Stimulated activated CD8-positive, alpha-beta memory T cell treated with anti-CD3 and anti-CD28 coated beads, Interleukin-12 subunit alpha, Interleukin-12 subunit beta, amount 100 ng/mL, for 1 hour (primary cell): Measurements from ENCODE around the gene CDHR4.
A peak's percentile ranks its signal among the peaks of the same experiment; 100 is the strongest.
"Not testable (repeated sequence)": the region's sequence is repeated elsewhere in the genome, so short reads cannot be mapped to it uniquely, and the experiment has no call there.

ENCODE experiments used
- DNase-seq: peaks from one replicate; pipeline ENCODE4 v3.0.0-alpha.2; 2020; ENCODE audit warnings: low read depth

The CDHR4 gene

GRCh38 chr3:49799761-49800160 lies at the start of gene CDHR4:
TSS of gene CDHR4 (minus strand) at chr3:49799873. CDS start at chr3:49799812, 61 bp downstream.
- no peak for DNase-seq

- DNase-seq, result no peak
Observed at GRCh38 chr3:49845694-49846093, 46.0 kb upstream of the CDHR4 start.

- no peak for DNase-seq
Observed at GRCh38 chr3:49844464-49845183, 45.0 kb upstream of the CDHR4 start.

GRCh38 chr3:49842843-49843517 lies 43.3 kb upstream of the CDHR4 start:
- no peak for DNase-seq

GRCh38 chr3:49841806-49842205 lies 42.1 kb upstream of the CDHR4 start:
- no peak for DNase-seq

- no peak for DNase-seq
Observed at GRCh38 chr3:49841126-49841696, 41.5 kb upstream of the CDHR4 start.

GRCh38 chr3:49840388-49840787 lies 40.7 kb upstream of the CDHR4 start:
- no peak for DNase-seq

GRCh38 chr3:49839193-49839809 lies 39.6 kb upstream of the CDHR4 start:
- DNase-seq, result peak; percentile 77

- DNase-seq, result no peak
Observed at GRCh38 chr3:49831341-49831740, 31.7 kb upstream of the CDHR4 start.

- DNase-seq, result no peak
Observed at GRCh38 chr3:49826016-49826415, 26.3 kb upstream of the CDHR4 start.

GRCh38 chr3:49823131-49823530 lies 23.5 kb upstream of the CDHR4 start:
- DNase-seq, result not testable (repeated sequence)

GRCh38 chr3:49813497-49814174 lies 14.0 kb upstream of the CDHR4 start, which contains the start of gene UBA7:
TSS of gene UBA7 (minus strand) at chr3:49813953. CDS start at chr3:49813787, 166 bp downstream.
- DNase-seq, result no peak

- DNase-seq, result no peak
Observed at GRCh38 chr3:49812916-49813496, 13.3 kb upstream of the CDHR4 start.

GRCh38 chr3:49807431-49808114 lies 7.9 kb upstream of the CDHR4 start:
- DNase-seq, result no peak

- DNase-seq, result no peak
Observed at GRCh38 chr3:49806850-49807249, 7.2 kb upstream of the CDHR4 start.

- no peak for DNase-seq
Observed at GRCh38 chr3:49805897-49806701, 6.4 kb upstream of the CDHR4 start.

- DNase-seq, result no peak
Observed at GRCh38 chr3:49805367-49805782, 5.7 kb upstream of the CDHR4 start.

GRCh38 chr3:49804141-49805041 lies 4.7 kb upstream of the CDHR4 start:
- no peak for DNase-seq

- DNase-seq, result no peak
Observed at GRCh38 chr3:49803465-49804140, 3.9 kb upstream of the CDHR4 start.
